KMS-11 (cell line): ENCODE results near the gene MT4.
"Not testable (repeated sequence)": the region's sequence is repeated elsewhere in the genome, so short reads cannot be mapped to it uniquely, and the experiment has no call there.

Experiments used
- H2AFZ ChIP-seq: fragments of 200-600 bp; sonication (generic); 2 replicates; pipeline ENCODE4 v1.6.1; 2016; ENCODE audit warnings: antibody characterized with exemption, mixed run types, low read depth
- H3K27ac ChIP-seq: fragments of 200-600 bp; sonication (generic); 2 replicates; pipeline ENCODE4 v1.6.1; 2016; ENCODE audit warnings: mild to moderate bottlenecking, mixed run types
- H3K27me3 ChIP-seq: fragments of 200-600 bp; sonication (generic); 2 replicates; pipeline ENCODE4 v1.6.1; 2017; ENCODE audit warnings: mild to moderate bottlenecking, low read depth, mixed run types, moderate library complexity; ENCODE audit not compliant: insufficient read depth
- H3K36me3 ChIP-seq: fragments of 200-600 bp; sonication (generic); 2 replicates; pipeline ENCODE4 v1.6.1; 2017; ENCODE audit warnings: mild to moderate bottlenecking, mixed run types; ENCODE audit not compliant: insufficient read depth
- H3K4me1 ChIP-seq: fragments of 200-600 bp; sonication (generic); 2 replicates; pipeline ENCODE4 v1.6.1; 2016; ENCODE audit warnings: mild to moderate bottlenecking, low read depth, mixed run types; ENCODE audit not compliant: poor library complexity, severe bottlenecking
- H3K4me2 ChIP-seq: fragments of 200-600 bp; sonication (generic); 2 replicates; pipeline ENCODE4 v1.7.0; 2016; ENCODE audit warnings: mild to moderate bottlenecking, mixed run types
- H3K4me3 ChIP-seq: fragments of 200-600 bp; sonication (generic); IDR thresholded peaks from 2 replicates; pipeline ENCODE4 v1.6.1; 2017; ENCODE audit warnings: low read depth, low read length, mixed read lengths; ENCODE audit not compliant: insufficient read depth
- H3K79me2 ChIP-seq: fragments of 200-600 bp; sonication (generic); 2 replicates; pipeline ENCODE4 v1.6.1; 2016; ENCODE audit warnings: low read depth, mixed run types; ENCODE audit not compliant: insufficient read depth
- H3K9ac ChIP-seq: fragments of 200-600 bp; sonication (generic); 2 replicates; pipeline ENCODE4 v1.6.1; 2016; ENCODE audit warnings: mild to moderate bottlenecking, mixed run types
- H4K20me1 ChIP-seq: fragments of 200-600 bp; sonication (generic); 2 replicates; pipeline ENCODE4 v1.6.1; 2016; ENCODE audit warnings: mild to moderate bottlenecking, mixed run types; ENCODE audit not compliant: insufficient read depth
- TF ChIP-seq, protein P1 (sequence below): fragments of 200-600 bp; sonication (generic); conservative IDR thresholded peaks from 2 replicates; pipeline ENCODE4 v1.6.1; 2017; ENCODE audit warnings: low read depth, mild to moderate bottlenecking, antibody characterized with exemption, low read length, moderate library complexity, mixed read lengths

Gene MT4

DNA sequence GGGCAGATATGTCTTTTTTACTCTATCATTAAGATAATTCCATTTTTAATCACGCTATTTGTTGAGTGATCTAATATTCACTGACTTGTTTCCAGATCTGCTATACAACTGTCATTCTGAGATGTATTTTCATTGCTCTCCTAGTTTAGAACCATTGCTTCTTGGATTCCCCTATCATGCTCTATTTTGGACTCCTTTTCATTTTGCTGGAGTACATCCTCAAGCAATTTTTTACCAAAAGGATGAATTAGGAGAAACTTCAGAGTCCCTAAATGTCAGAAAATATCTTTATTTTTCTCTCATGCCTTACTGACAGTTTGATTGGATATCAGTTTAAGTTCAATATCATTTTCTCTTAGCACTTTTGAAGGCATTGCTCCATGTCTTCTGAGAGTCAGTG lies 9.8 kb downstream of the MT4 start:
- Histone ChIP-seq H3K36me3 (no peaks in the 10 kb centered on the region), H3K9ac (no peak overlapping the region), H3K79me2 (no peaks in the 10 kb centered on the region), H3K4me3 (no peak overlapping the region), H3K4me1 (peaks cover 9% of the 10 kb centered on the region), H4K20me1 (no peaks in the 10 kb centered on the region), H2AFZ (no peak overlapping the region), H3K27me3 (no peaks in the 10 kb centered on the region), H3K4me2 (no peak overlapping the region), H3K27ac (no peak overlapping the region)
- TF ChIP-seq, protein P1, sequence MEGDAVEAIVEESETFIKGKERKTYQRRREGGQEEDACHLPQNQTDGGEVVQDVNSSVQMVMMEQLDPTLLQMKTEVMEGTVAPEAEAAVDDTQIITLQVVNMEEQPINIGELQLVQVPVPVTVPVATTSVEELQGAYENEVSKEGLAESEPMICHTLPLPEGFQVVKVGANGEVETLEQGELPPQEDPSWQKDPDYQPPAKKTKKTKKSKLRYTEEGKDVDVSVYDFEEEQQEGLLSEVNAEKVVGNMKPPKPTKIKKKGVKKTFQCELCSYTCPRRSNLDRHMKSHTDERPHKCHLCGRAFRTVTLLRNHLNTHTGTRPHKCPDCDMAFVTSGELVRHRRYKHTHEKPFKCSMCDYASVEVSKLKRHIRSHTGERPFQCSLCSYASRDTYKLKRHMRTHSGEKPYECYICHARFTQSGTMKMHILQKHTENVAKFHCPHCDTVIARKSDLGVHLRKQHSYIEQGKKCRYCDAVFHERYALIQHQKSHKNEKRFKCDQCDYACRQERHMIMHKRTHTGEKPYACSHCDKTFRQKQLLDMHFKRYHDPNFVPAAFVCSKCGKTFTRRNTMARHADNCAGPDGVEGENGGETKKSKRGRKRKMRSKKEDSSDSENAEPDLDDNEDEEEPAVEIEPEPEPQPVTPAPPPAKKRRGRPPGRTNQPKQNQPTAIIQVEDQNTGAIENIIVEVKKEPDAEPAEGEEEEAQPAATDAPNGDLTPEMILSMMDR = no peak

GRCh38 chr16:56576585-56577299 lies 11.9 kb downstream of the MT4 start:
- Histone ChIP-seq H3K9ac (no peak overlapping the region), H3K36me3 (no peaks in the 10 kb centered on the region), H3K27me3 (no peaks in the 10 kb centered on the region), H3K4me2 (no peak overlapping the region), H3K79me2 (no peaks in the 10 kb centered on the region), H2AFZ (peak overlapping the region; percentile 24; the same call in 1 of the 2 replicates), H3K4me3 (no peak overlapping the region), H3K4me1 (peaks cover 9% of the 10 kb centered on the region), H4K20me1 (no peaks in the 10 kb centered on the region), H3K27ac (no peak overlapping the region)
- TF ChIP-seq, protein P1 = peak; percentile 89

DNA sequence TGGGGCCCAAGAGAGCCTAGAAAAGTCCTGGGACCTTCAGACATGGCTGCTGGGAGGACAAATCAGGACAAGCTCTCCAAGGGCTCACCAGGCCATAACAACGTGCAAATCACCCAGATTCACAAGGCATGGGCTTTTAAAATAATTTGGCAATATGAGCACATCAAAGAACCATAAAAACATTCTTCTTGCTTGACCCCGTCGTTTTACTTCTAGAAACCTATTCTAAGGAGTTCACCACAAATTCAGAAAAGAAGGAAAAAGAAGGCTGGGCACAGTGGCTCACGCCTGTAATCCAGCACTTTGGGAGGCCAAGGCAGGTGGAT lies 12.4 kb downstream of the MT4 start:
- H3K4me2 ChIP-seq = no peak overlapping the region
- no peaks in the 10 kb centered on the region for H3K27me3 ChIP-seq
- peak overlapping the region; percentile 24; the same call in 1 of the 2 replicates for H2AFZ ChIP-seq
- no peaks in the 10 kb centered on the region for H3K36me3 ChIP-seq
- H4K20me1 ChIP-seq = no peaks in the 10 kb centered on the region
- no peak overlapping the region for H3K9ac ChIP-seq
- TF ChIP-seq, protein P1 = no peak
- H3K27ac ChIP-seq = no peak overlapping the region
- no peaks in the 10 kb centered on the region for H3K79me2 ChIP-seq
- peaks cover 9% of the 10 kb centered on the region for H3K4me1 ChIP-seq
- H3K4me3 ChIP-seq = no peak overlapping the region

DNA sequence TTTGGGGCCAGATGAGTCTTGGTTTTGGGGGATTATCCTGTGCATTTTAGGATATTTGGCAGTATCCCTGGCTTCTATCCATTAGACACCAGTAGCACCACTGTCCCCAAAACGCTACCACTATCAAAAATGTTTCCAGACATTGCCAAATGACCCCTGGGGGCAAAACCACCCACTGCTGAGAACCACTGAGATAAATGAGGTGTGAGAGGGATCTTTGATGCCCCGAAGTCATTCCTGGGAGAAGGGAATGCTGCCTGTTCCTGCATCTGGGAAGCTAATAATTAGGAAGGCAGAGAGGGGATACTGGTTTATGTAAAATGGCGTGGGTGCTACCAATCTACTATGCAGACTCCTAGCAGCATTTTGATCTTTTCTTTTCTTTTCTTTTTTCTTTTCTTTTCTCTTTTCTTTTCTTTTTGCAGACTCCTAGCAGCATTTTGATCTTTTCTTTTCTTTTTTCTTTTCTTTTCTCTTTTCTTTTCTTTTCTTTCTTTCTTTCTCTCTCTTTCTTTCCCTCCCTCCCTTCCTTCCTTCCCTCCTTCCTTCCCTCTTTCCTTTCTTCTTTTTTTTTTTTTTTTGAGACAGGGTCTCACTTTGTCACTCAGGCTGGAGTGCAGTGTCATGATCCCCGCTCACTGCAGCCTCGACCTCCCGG lies 15.6 kb downstream of the MT4 start:
- peaks cover 9% of the 10 kb centered on the region for H3K4me1 ChIP-seq

GRCh38 chr16:56582911-56583310 lies 18.0 kb downstream of the MT4 start:
- H3K4me3 ChIP-seq, H2AFZ ChIP-seq, H3K27ac ChIP-seq, H3K36me3 ChIP-seq, H3K4me2 ChIP-seq, H3K27me3 ChIP-seq, H3K79me2 ChIP-seq, H3K9ac ChIP-seq, H3K4me1 ChIP-seq, H4K20me1 ChIP-seq: not testable (repeated sequence)

More for the DNA sequence above, 15.6 kb downstream of the MT4 start:
- Histone ChIP-seq H3K79me2 (no peaks in the 10 kb centered on the region), H4K20me1 (no peaks in the 10 kb centered on the region), H3K36me3 (no peaks in the 10 kb centered on the region), H3K27ac (no peak overlapping the region), H2AFZ (no peak overlapping the region), H3K27me3 (no peaks in the 10 kb centered on the region), H3K4me2 (no peak overlapping the region), H3K9ac (no peak overlapping the region), H3K4me3 (no peak overlapping the region)
- TF ChIP-seq, protein P1 = no peak
